ENCODE measurements around the gene B4GALT6. TPM values are rescaled to one million over a fixed set of nuclear protein-coding genes. Genes with fewer than 3 reads are reported as not detected.

B4GALT6 gene
- polyA plus RNA-seq, 1 donor from 2014 or later, result 19.4 TPM

- H3F3A ChIP-seq (ENCODE audit: insufficient read depth, low read length, poor library complexity, severe bottlenecking), result no peaks in the 10 kb centered on the region
- no peaks in the 10 kb centered on the region for H4K20me1 ChIP-seq (ENCODE audit: insufficient read depth)
- no peak overlapping the region for H3K27ac ChIP-seq (ENCODE audit: low read length)
- no peak overlapping the region for H3K4me3 ChIP-seq (ENCODE audit: low read length)
- H3K9me2 ChIP-seq (ENCODE audit: insufficient read depth, low read length), result no peaks in the 10 kb centered on the region
- no peak overlapping the region for H3K4me2 ChIP-seq (ENCODE audit: low read length)
- H3K9me3 ChIP-seq (ENCODE audit: low read length), result no peaks in the 10 kb centered on the region
- no peak overlapping the region for H2AFZ ChIP-seq (ENCODE audit: low read depth, low read length)
- TF ChIP-seq SMC3 (conservative IDR thresholded peaks at IDR 0.05; ENCODE audit: poor library complexity) (no peak), EP300 (conservative IDR thresholded peaks at IDR 0.05; ENCODE audit: poor library complexity, severe bottlenecking) (no peak), TAF1 (IDR thresholded peaks at IDR 0.05; ENCODE audit: low read depth) (no peak), POLR2AphosphoS5 (IDR thresholded peaks at IDR 0.05) (no peak), MXI1 (conservative IDR thresholded peaks at IDR 0.05; ENCODE audit: poor library complexity, severe bottlenecking) (no peak), RAD21 (conservative IDR thresholded peaks at IDR 0.05) (no peak), CTCF (IDR thresholded peaks at IDR 0.05; ENCODE audit: poor library complexity, severe bottlenecking) (no peak), EZH2 (IDR thresholded peaks at IDR 0.05; ENCODE audit: borderline replicate concordance, insufficient read depth, low read length, poor library complexity, severe bottlenecking) (no peak), REST (IDR thresholded peaks at IDR 0.05; ENCODE audit: borderline replicate concordance) (no peak)
- H3K36me3 ChIP-seq (ENCODE audit: insufficient read depth, low read length), result no peaks in the 10 kb centered on the region
- H3K9ac ChIP-seq (ENCODE audit: low read length), result no peak overlapping the region
- no peaks in the 10 kb centered on the region for H3K27me3 ChIP-seq (ENCODE audit: insufficient read depth, low read depth, low read length)
- no peaks in the 10 kb centered on the region for H3K79me2 ChIP-seq (replicated peaks; ENCODE audit: insufficient read depth, low read length)
Measured at GRCh38 chr18:31585991-31586390, 98.4 kb downstream of the B4GALT6 start.

GRCh38 chr18:31583185-31583854, 101.1 kb downstream of the B4GALT6 start:
- Histone ChIP-seq H3K27ac (ENCODE audit: low read length) (no peak overlapping the region), H3K36me3 (ENCODE audit: insufficient read depth, low read length) (no peaks in the 10 kb centered on the region), H3K9me3 (ENCODE audit: low read length) (no peaks in the 10 kb centered on the region), H3K4me3 (ENCODE audit: low read length) (no peak overlapping the region), H3K4me2 (ENCODE audit: low read length) (no peak overlapping the region), H3K27me3 (ENCODE audit: insufficient read depth, low read depth, low read length) (no peaks in the 10 kb centered on the region), H3K79me2 (replicated peaks; ENCODE audit: insufficient read depth, low read length) (no peaks in the 10 kb centered on the region), H2AFZ (ENCODE audit: low read depth, low read length) (no peak overlapping the region), H3K9ac (ENCODE audit: low read length) (no peak overlapping the region), H4K20me1 (ENCODE audit: insufficient read depth) (no peaks in the 10 kb centered on the region), H3F3A (ENCODE audit: insufficient read depth, low read length, poor library complexity, severe bottlenecking) (no peaks in the 10 kb centered on the region), H3K9me2 (ENCODE audit: insufficient read depth, low read length) (no peaks in the 10 kb centered on the region)
- no peak for TF ChIP-seq RAD21 (conservative IDR thresholded peaks at IDR 0.05)
- TF ChIP-seq POLR2AphosphoS5 (IDR thresholded peaks at IDR 0.05), result no peak
- TF ChIP-seq REST (IDR thresholded peaks at IDR 0.05; ENCODE audit: borderline replicate concordance), result no peak
- no peak for TF ChIP-seq EP300 (conservative IDR thresholded peaks at IDR 0.05; ENCODE audit: poor library complexity, severe bottlenecking)
- TF ChIP-seq EZH2 (IDR thresholded peaks at IDR 0.05; ENCODE audit: borderline replicate concordance, insufficient read depth, low read length, poor library complexity, severe bottlenecking), result no peak
- TF ChIP-seq TAF1 (IDR thresholded peaks at IDR 0.05; ENCODE audit: low read depth), result no peak
- TF ChIP-seq MXI1 (conservative IDR thresholded peaks at IDR 0.05; ENCODE audit: poor library complexity, severe bottlenecking), result no peak
